Mesenchymal stem cell (in vitro differentiated cells and primary cell): ENCODE data around the gene PTGS1.

Experiments
- DNase-seq: peaks from one replicate; pipeline ENCODE4 v3.0.0-alpha.2; 2013
- H2AFZ ChIP-seq: one replicate; pipeline ENCODE4 v1.6.1; 2013; ENCODE audit warnings: low read depth, mild to moderate bottlenecking, control low read depth, inconsistent platforms, low read length, moderate library complexity
- H2AK5ac ChIP-seq: 2 replicates; pipeline ENCODE4 v1.6.1; 2013; ENCODE audit warnings: low read length, moderate library complexity, mild to moderate bottlenecking, inconsistent platforms; ENCODE audit not compliant: severe bottlenecking
- H2BK120ac ChIP-seq: one replicate; pipeline ENCODE4 v1.6.1; 2013; ENCODE audit warnings: low read depth, mild to moderate bottlenecking, inconsistent platforms, low read length, moderate library complexity
- H2BK12ac ChIP-seq, 2 experiments: one replicate each; pipeline ENCODE4 v1.6.1; 2013; ENCODE audit warnings: inconsistent platforms in 2 of 2, low read length in 2 of 2, mild to moderate bottlenecking in 2 of 2, moderate library complexity in 2 of 2, control low read depth in 1 of 2
- H2BK15ac ChIP-seq: one replicate; pipeline ENCODE4 v1.6.1; 2013; ENCODE audit warnings: mild to moderate bottlenecking, low read depth, inconsistent platforms; ENCODE audit not compliant: poor library complexity, severe bottlenecking
- H2BK5ac ChIP-seq: 2 replicates; pipeline ENCODE4 v1.6.1; 2013; ENCODE audit warnings: low read depth, mild to moderate bottlenecking, low read length, control low read depth, inconsistent platforms; ENCODE audit not compliant: poor library complexity, severe bottlenecking
- H3K14ac ChIP-seq, 2 experiments: one replicate each; pipeline ENCODE4 v1.6.1; 2013; ENCODE audit warnings: inconsistent platforms in 2 of 2, low read length in 2 of 2, control low read depth in 1 of 2, mild to moderate bottlenecking in 1 of 2, moderate library complexity in 1 of 2
- H3K18ac ChIP-seq, 2 experiments: one replicate each; pipeline ENCODE4 v1.6.1; 2013; ENCODE audit warnings: inconsistent platforms in 2 of 2, low read length in 2 of 2, control low read depth in 1 of 2, low read depth in 1 of 2, mild to moderate bottlenecking in 1 of 2
- H3K23ac ChIP-seq, 2 experiments: one replicate each; pipeline ENCODE4 v1.6.1; 2013; ENCODE audit warnings: inconsistent platforms in 2 of 2, low read length in 2 of 2, mild to moderate bottlenecking in 2 of 2, moderate library complexity in 2 of 2, control low read depth in 1 of 2
- H3K27ac ChIP-seq: 2 replicates; pipeline ENCODE4 v1.5.1; 2013; ENCODE audit warnings: mild to moderate bottlenecking, moderate library complexity, low read length, control low read depth, inconsistent platforms; ENCODE audit not compliant: poor library complexity, severe bottlenecking
- H3K27me3 ChIP-seq, 2 experiments: 2 replicates each; pipeline versions ENCODE4 v1.6.1 to v1.7.0; 2013; ENCODE audit warnings: low read length in 2 of 2, mild to moderate bottlenecking in 2 of 2, moderate library complexity in 2 of 2, control low read depth in 1 of 2, inconsistent platforms in 1 of 2; ENCODE audit not compliant: control insufficient read depth in 1 of 2, insufficient read depth in 1 of 2
- H3K36me3 ChIP-seq, 2 experiments: 2 replicates each; pipeline versions ENCODE4 v1.6.1 to v1.7.0; 2013; ENCODE audit warnings: low read length in 2 of 2, control low read depth in 1 of 2, inconsistent platforms in 1 of 2, low read depth in 1 of 2, mild to moderate bottlenecking in 1 of 2; ENCODE audit not compliant: insufficient read depth in 2 of 2, control insufficient read depth in 1 of 2
- H3K4ac ChIP-seq, 2 experiments: one replicate each; pipeline ENCODE4 v1.6.1; 2013; ENCODE audit warnings: inconsistent platforms in 2 of 2, low read length in 2 of 2, mild to moderate bottlenecking in 2 of 2, moderate library complexity in 2 of 2, control low read depth in 1 of 2, low read depth in 1 of 2
- H3K4me1 ChIP-seq: 2 replicates; pipeline ENCODE4 v1.6.1; 2013; ENCODE audit warnings: low read depth, low read length, control low read depth; ENCODE audit not compliant: control insufficient read depth, insufficient read depth
- H3K4me2 ChIP-seq: 2 replicates; pipeline ENCODE4 v1.6.1; 2013; ENCODE audit warnings: low read length, mild to moderate bottlenecking, inconsistent platforms; ENCODE audit not compliant: poor library complexity, severe bottlenecking
- H3K4me3 ChIP-seq, 2 experiments: 2 replicates each; pipeline versions ENCODE4 v1.5.1 to v1.7.0; 2013; ENCODE audit warnings: low read length in 2 of 2, mild to moderate bottlenecking in 2 of 2, control low read depth in 1 of 2, low read depth in 1 of 2; ENCODE audit not compliant: insufficient read depth in 1 of 2
- H3K79me1 ChIP-seq: replicated peaks from 2 replicates; pipeline ENCODE4 v1.6.1; 2013; ENCODE audit warnings: mild to moderate bottlenecking, control low read depth, low read length, inconsistent platforms; ENCODE audit not compliant: poor library complexity, severe bottlenecking
- H3K9ac ChIP-seq: 2 replicates; pipeline ENCODE4 v1.7.0; 2013; ENCODE audit warnings: mild to moderate bottlenecking, low read length, moderate library complexity
- H3K9me3 ChIP-seq: 2 replicates; pipeline ENCODE4 v1.7.0; 2013; ENCODE audit warnings: mild to moderate bottlenecking, low read length; ENCODE audit not compliant: control insufficient read depth
- H4K8ac ChIP-seq: one replicate; pipeline ENCODE4 v1.6.1; 2013; ENCODE audit warnings: inconsistent platforms, mild to moderate bottlenecking, low read length, moderate library complexity
- H4K91ac ChIP-seq: one replicate; pipeline ENCODE4 v1.6.1; 2013; ENCODE audit warnings: mild to moderate bottlenecking, low read length, inconsistent platforms
- WGBS: methylation state at CpG from one replicate; pipeline ENCODE4 v1.1.7; 2013; ENCODE audit warnings: mixed read lengths; 5-methylcytosine and 5-hydroxymethylcytosine counted together

Gene PTGS1

DNA sequence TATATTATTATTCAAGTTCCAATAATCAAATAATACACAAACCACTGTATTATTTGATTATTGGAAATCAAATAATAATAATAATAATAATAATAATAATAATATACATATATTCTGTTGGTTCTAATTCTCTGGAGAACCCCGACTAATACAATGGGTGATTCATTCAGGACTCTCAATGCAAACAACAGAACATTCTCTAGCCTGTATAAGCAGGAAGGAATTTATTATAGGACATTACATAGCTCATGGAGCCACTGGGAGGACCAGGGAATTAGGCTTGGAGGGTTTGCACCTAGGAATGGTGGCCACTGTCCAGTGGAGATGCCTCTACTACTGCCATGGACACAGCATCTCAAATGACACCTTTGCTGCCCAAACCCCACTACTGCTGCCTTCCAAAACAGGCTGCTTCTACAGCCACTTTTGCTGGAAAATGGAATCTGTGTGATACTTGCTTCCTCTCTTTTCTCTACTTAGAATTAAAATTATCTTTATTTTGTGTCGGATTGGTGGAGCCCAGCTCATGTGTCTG, 25.9 kb downstream of the PTGS1 start:
- Histone ChIP-seq H4K91ac (no peak overlapping the region), H3K18ac (no peak overlapping the region), H2BK120ac (no peak overlapping the region), H3K27ac (no peak overlapping the region), H3K9ac (no peak overlapping the region), H3K23ac (no peak overlapping the region), H2BK5ac (no peak overlapping the region), H2AFZ (no peak overlapping the region), H4K8ac (no peak overlapping the region), H2AK5ac (peak overlapping the region; percentile 65), H3K4me1 (peaks cover 8% of the 10 kb centered on the region), H3K14ac (no peak overlapping the region), H3K9me3 (no peaks in the 10 kb centered on the region), H3K36me3 (peaks cover 0 to 9% of the 10 kb centered on the region in 2 experiments), H3K4ac (no peak overlapping the region), H3K79me1 (no peaks in the 10 kb centered on the region), H3K27me3 (no peaks in the 10 kb centered on the region), H2BK12ac (no peak overlapping the region), H3K4me3 (no peak overlapping the region), H3K4me2 (no peak overlapping the region), H2BK15ac (no peak overlapping the region)
- WGBS: 57% methylated on average over 1 of the region's 2 CpGs
- no peak for DNase-seq

DNA sequence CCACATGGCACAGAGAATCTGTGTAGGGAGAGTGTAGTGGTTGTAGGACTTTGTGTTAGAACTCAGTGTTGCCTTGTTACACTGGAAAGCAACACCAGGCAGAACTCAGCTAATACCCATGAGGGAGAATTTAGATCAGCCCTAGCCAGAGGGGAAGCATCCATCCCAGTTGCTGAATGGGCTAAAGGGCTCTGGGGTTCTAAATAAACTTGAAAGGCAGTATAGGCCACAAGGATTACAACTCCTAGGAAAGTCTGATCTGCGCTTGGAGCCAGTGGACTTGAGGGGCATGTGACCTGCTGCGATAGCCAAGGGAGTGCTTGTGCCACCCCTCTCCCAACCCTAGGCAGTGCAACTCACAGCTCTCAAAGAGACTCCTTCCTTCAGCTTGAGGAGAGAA, 26.9 kb downstream of the PTGS1 start:
- Histone ChIP-seq H3K36me3 (no peaks in the 10 kb centered on the region), H3K4me1 (peaks cover 10% of the 10 kb centered on the region), H2BK5ac (no peak overlapping the region), H3K9me3 (no peaks in the 10 kb centered on the region), H2AFZ (no peak overlapping the region), H3K27me3 (no peaks in the 10 kb centered on the region), H2BK120ac (no peak overlapping the region), H3K18ac (no peak overlapping the region), H2BK15ac (no peak overlapping the region), H2BK12ac (no peak overlapping the region), H4K8ac (no peak overlapping the region), H3K4ac (no peak overlapping the region), H3K14ac (no peak overlapping the region), H3K4me3 (no peak overlapping the region), H2AK5ac (no peak overlapping the region), H3K23ac (no peak overlapping the region), H3K79me1 (no peaks in the 10 kb centered on the region), H3K9ac (no peak overlapping the region), H3K4me2 (no peak overlapping the region), H4K91ac (no peak overlapping the region), H3K27ac (no peak overlapping the region)
- WGBS: 100% methylated on average over 2 of the region's 2 CpGs
- no peak for DNase-seq

DNA sequence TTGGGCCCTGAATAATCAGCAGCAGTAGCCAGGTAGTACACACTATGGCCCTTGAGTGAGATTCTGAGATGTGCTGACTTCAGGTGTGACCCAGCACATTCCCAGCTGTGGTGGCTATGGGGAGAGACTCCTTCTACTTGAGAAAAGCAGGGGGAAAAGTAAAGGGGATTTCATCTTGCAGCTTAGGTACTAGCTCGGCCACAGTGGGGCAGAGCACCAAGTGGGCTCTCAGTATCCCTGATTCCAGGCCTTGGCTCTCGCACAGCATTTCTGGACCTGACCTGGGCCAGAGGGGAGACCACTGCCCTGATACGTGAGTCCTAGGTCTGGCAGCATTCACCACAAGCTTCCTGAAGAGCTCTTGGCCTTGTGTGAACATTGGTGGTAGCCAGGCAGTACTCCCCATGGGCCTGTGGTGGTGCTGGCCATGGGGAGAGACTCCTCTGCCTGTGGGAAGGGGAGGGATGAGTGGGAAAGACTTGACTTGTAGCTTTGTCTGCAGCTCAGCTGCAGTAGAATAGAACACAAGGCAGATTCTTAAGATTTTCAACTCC, 27.6 kb downstream of the PTGS1 start:
- Histone ChIP-seq H3K18ac (no peak overlapping the region), H2BK12ac (no peak overlapping the region), H3K36me3 (no peaks in the 10 kb centered on the region), H3K4ac (no peak overlapping the region), H3K4me1 (peaks cover 12% of the 10 kb centered on the region), H3K4me3 (no peak overlapping the region), H3K27ac (no peak overlapping the region), H3K23ac (no peak overlapping the region), H3K9ac (no peak overlapping the region), H3K14ac (no peak overlapping the region), H3K27me3 (no peaks in the 10 kb centered on the region), H3K9me3 (no peaks in the 10 kb centered on the region), H2AFZ (no peak overlapping the region), H2BK15ac (no peak overlapping the region), H3K79me1 (no peaks in the 10 kb centered on the region), H4K8ac (no peak overlapping the region), H3K4me2 (no peak overlapping the region), H2AK5ac (no peak overlapping the region), H4K91ac (no peak overlapping the region), H2BK120ac (no peak overlapping the region), H2BK5ac (no peak overlapping the region)
- no peak for DNase-seq
- WGBS: 57% methylated on average over 3 of the region's 3 CpGs

DNA sequence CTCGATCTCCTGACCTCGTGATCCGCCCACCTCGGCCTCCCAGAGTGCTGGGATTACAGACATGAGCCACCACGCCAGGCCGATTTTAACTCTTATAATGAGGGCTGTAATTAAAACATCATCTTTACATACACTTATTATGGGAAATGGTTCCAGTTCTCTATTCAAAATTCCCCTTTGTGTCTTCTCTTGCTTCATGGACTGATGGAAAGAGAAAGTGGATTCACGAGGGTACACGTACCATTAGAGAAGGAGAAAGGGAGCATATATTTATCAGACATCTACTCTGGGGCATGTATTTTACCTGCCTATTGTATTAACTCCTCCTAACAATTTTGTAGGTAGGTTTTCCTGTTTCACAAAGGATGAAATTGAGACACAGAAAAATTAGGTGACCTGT, 31.1 kb downstream of the PTGS1 start:
- Histone ChIP-seq H3K4me1 (peaks cover 4% of the 10 kb centered on the region), H3K9ac (peak overlapping the region; percentile 76), H3K4me2 (no peak overlapping the region), H2AFZ (no peak overlapping the region), H2BK12ac (no peak overlapping the region), H3K18ac (no peak overlapping the region), H4K8ac (no peak overlapping the region), H4K91ac (no peak overlapping the region), H3K27me3 (no peaks in the 10 kb centered on the region), H3K4ac (no peak overlapping the region), H3K36me3 (peaks cover 0 to 5% of the 10 kb centered on the region in 2 experiments), H3K4me3 (no peak overlapping the region), H2BK15ac (no peak overlapping the region), H2AK5ac (no peak overlapping the region), H3K23ac (no peak overlapping the region), H2BK120ac (no peak overlapping the region), H3K9me3 (peaks cover 3% of the 10 kb centered on the region), H3K27ac (no peak overlapping the region), H3K79me1 (no peaks in the 10 kb centered on the region), H2BK5ac (no peak overlapping the region), H3K14ac (no peak overlapping the region)
- no CpG with 5 or more reads among the region's 8 CpGs for WGBS
- no peak for DNase-seq
